IMR-90 (cell line): ENCODE data around the gene MEGF9. TPM values are rescaled to one million over a fixed set of nuclear protein-coding genes. Genes with fewer than 3 reads are reported as not detected.

ENCODE experiments used
- ATAC-seq: fragments of 200-7000 bp; cut with Tn5 transposase; 2 replicates; pipeline ENCODE4 v1.9.1; 2020; ENCODE audit warnings: low read depth, mild to moderate bottlenecking, moderate library complexity
- BruUV-seq: library from RNA; stranded (reverse); fragments of 400-500 nt; replicated peaks from 2 replicates; lab custom pipeline; 2021; lab: Mats Ljungman, UMichigan
- CTCF ChIA-PET: fragments of 300-600 bp; formaldehyde crosslinking; extraction: SDS; loops from one replicate; lab custom pipeline; 2021; ENCODE audit warnings: antibody characterized with exemption; lab: Yijun Ruan, JAX
- POLR2A ChIA-PET: fragments of 300-600 bp; sonication (Branson Sonifier 250); formaldehyde crosslinking; loops from one replicate; lab custom pipeline; 2022; ENCODE audit warnings: antibody characterized with exemption; ENCODE audit not compliant: unreplicated experiment; lab: Charles Lee
- DNase-seq: peaks from one replicate; pipeline ENCODE4 v3.0.0; 2013
- H2AFZ ChIP-seq: replicated peaks from 2 replicates; pipeline ENCODE3; 2013; ENCODE audit warnings: low read length, mild to moderate bottlenecking; ENCODE audit not compliant: poor library complexity
- H2AK5ac ChIP-seq: 2 replicates; pipeline ENCODE4 v1.6.1; 2013; ENCODE audit warnings: low read depth, low read length, inconsistent platforms
- H2AK9ac ChIP-seq: replicated peaks from 2 replicates; pipeline ENCODE3; 2013; ENCODE audit warnings: mild to moderate bottlenecking, low read depth, low read length, moderate library complexity; ENCODE audit not compliant: poor library complexity
- H2BK120ac ChIP-seq: 2 replicates; pipeline ENCODE4 v1.6.1; 2013; ENCODE audit warnings: low read depth, low read length, inconsistent platforms
- H2BK15ac ChIP-seq: 3 replicates; pipeline ENCODE4 v1.6.1; 2013; ENCODE audit warnings: low read depth, low read length, inconsistent platforms
- H2BK20ac ChIP-seq: 2 replicates; pipeline ENCODE4 v1.6.1; 2013; ENCODE audit warnings: low read depth, mild to moderate bottlenecking, inconsistent platforms, low read length, moderate library complexity
- H2BK5ac ChIP-seq: 2 replicates; pipeline ENCODE4 v1.6.1; 2013; ENCODE audit warnings: mild to moderate bottlenecking, low read depth, low read length, inconsistent platforms; ENCODE audit not compliant: poor library complexity, severe bottlenecking
- H3K14ac ChIP-seq: replicated peaks from 2 replicates; pipeline ENCODE4 v1.6.1; 2013; ENCODE audit warnings: low read depth, low read length, inconsistent platforms
- H3K18ac ChIP-seq: 2 replicates; pipeline ENCODE4 v1.6.1; 2013; ENCODE audit warnings: low read depth, low read length, control low read depth
- H3K23ac ChIP-seq: 2 replicates; pipeline ENCODE4 v1.6.1; 2013; ENCODE audit warnings: low read depth, low read length, inconsistent platforms
- H3K27ac ChIP-seq: 2 replicates; pipeline ENCODE4 v1.5.1; 2013; ENCODE audit warnings: mild to moderate bottlenecking, control low read depth, low read length; ENCODE audit not compliant: insufficient read depth
- H3K27me3 ChIP-seq: 2 replicates; pipeline ENCODE4 v1.6.1; 2013; ENCODE audit warnings: low read length; ENCODE audit not compliant: control insufficient read depth, insufficient read depth
- H3K36me3 ChIP-seq: 2 replicates; pipeline ENCODE4 v1.6.1; 2013; ENCODE audit warnings: low read length, mixed read lengths; ENCODE audit not compliant: control insufficient read depth, insufficient read depth
- H3K4ac ChIP-seq: 2 replicates; pipeline ENCODE4 v1.6.1; 2013; ENCODE audit warnings: low read depth, low read length, inconsistent platforms
- H3K4me1 ChIP-seq: 2 replicates; pipeline ENCODE4 v1.6.1; 2013; ENCODE audit warnings: low read length, mixed read lengths; ENCODE audit not compliant: control insufficient read depth, insufficient read depth
- H3K4me2 ChIP-seq: 2 replicates; pipeline ENCODE4 v1.6.1; 2013; ENCODE audit warnings: low read depth, mild to moderate bottlenecking, control low read depth, low read length, moderate library complexity
- H3K4me3 ChIP-seq: 2 replicates; pipeline ENCODE4 v1.5.1; 2013; ENCODE audit warnings: low read depth, mild to moderate bottlenecking, control low read depth, low read length, moderate library complexity; ENCODE audit not compliant: insufficient read depth
- H3K56ac ChIP-seq: 2 replicates; pipeline ENCODE4 v1.6.1; 2013; ENCODE audit warnings: low read length, inconsistent platforms; ENCODE audit not compliant: insufficient read depth; ENCODE audit errors: extremely low read depth
- H3K79me1 ChIP-seq, 2 experiments: 2 replicates each; pipeline ENCODE4 v1.6.1; 2013; ENCODE audit warnings: low read length in 2 of 2, inconsistent platforms in 1 of 2, low read depth in 1 of 2
- H3K9ac ChIP-seq: 2 replicates; pipeline ENCODE4 v1.6.1; 2013; ENCODE audit warnings: low read depth, low read length, control low read depth
- H3K9me1 ChIP-seq: 2 replicates; pipeline ENCODE4 v1.6.1; 2013; ENCODE audit warnings: low read length, inconsistent platforms; ENCODE audit not compliant: insufficient read depth
- H3K9me3 ChIP-seq: 2 replicates; pipeline ENCODE4 v1.6.1; 2013; ENCODE audit warnings: low read length; ENCODE audit not compliant: control insufficient read depth, insufficient read depth
- H4K20me1 ChIP-seq: 2 replicates; pipeline ENCODE4 v1.6.1; 2013; ENCODE audit warnings: low read length, inconsistent platforms; ENCODE audit not compliant: insufficient read depth
- H4K5ac ChIP-seq: 2 replicates; pipeline ENCODE4 v1.6.1; 2013; ENCODE audit warnings: mild to moderate bottlenecking, low read depth, low read length, control low read depth
- H4K8ac ChIP-seq, 2 experiments: 2 replicates each; pipeline ENCODE4 v1.6.1; 2013; ENCODE audit warnings: low read depth in 2 of 2, low read length in 2 of 2, control low read depth in 1 of 2, inconsistent platforms in 1 of 2
- H4K91ac ChIP-seq: 2 replicates; pipeline ENCODE4 v1.6.1; 2013; ENCODE audit warnings: low read depth, low read length, inconsistent platforms; ENCODE audit not compliant: insufficient read depth
- BHLHE40 ChIP-seq: fragments of 150-350 bp; IDR thresholded peaks from 2 replicates; pipeline ENCODE4 v1.6.1; 2016; ENCODE audit warnings: mild to moderate bottlenecking, low read depth, low read length
- FOS ChIP-seq: fragments of 150-350 bp; IDR thresholded peaks from 2 replicates; pipeline ENCODE4 v1.6.1; 2016; ENCODE audit warnings: low read depth, low read length
- MAZ ChIP-seq: IDR thresholded peaks from 2 replicates; pipeline ENCODE4 v1.6.1; 2012; ENCODE audit warnings: low read depth, mild to moderate bottlenecking, low read length, improper control_type of control experiment, moderate library complexity, borderline replicate concordance
- NFE2L2 ChIP-seq: fragments of 150-350 bp; IDR thresholded peaks from 2 replicates; pipeline ENCODE4 v1.6.1; 2016; ENCODE audit warnings: low read depth, mild to moderate bottlenecking, low read length
- POLR2A ChIP-seq: IDR thresholded peaks from 2 replicates; pipeline ENCODE4 v1.6.1; 2012; ENCODE audit warnings: mild to moderate bottlenecking, low read depth, low read length
- WGBS, 2 experiments: methylation state at CpG; one replicate each; pipeline versions ENCODE4 v1.1.5 to v1.1.7; 2013; ENCODE audit warnings: missing lambda C conversion rate in 2 of 2; ENCODE audit not compliant: insufficient read length in 1 of 2; ENCODE audit errors: extremely low coverage in 2 of 2; 5-methylcytosine and 5-hydroxymethylcytosine counted together
- dilution Hi-C: fragments of 300-500 bp; cut with HindIII; formaldehyde crosslinking; loops from one replicate; pipeline ENCODE4 v1.14.3; 2018; ENCODE audit warnings: low sequenced_read_pairs; ENCODE audit not compliant: unreplicated experiment
- in situ Hi-C: fragments of 300-500 bp; cut with MboI; formaldehyde crosslinking; loops from 3 replicates; pipeline ENCODE4 v1.14.3; 2019; ENCODE audit warnings: low sequenced_read_pairs, inconsistent platforms, mixed read lengths
- intact Hi-C: fragments of 100-400 bp; cut with micrococcal nuclease; formaldehyde crosslinking; loops from 2 replicates; pipeline ENCODE4 v1.10.0; 2022
- polyA plus RNA-seq, 3 experiments: library from polyadenylated mRNA; depleted of rRNA; stranded (reverse); fragments of >200 nt; gene quantifications; 2 replicates each; pipeline ENCODE4 v1.2.3, GENCODE V29; 2012; ENCODE audit warnings: low replicate concordance in 1 of 3
- total RNA-seq: library from RNA; depleted of rRNA; stranded (reverse); fragments of >200 nt; gene quantifications from 2 replicates; pipeline ENCODE4 v1.2.3, GENCODE V29; 2012
- TF ChIP-seq, protein P1 (sequence below): fragments of 150-350 bp; IDR thresholded peaks from 2 replicates; pipeline ENCODE4 v1.6.1; 2017; ENCODE audit warnings: mild to moderate bottlenecking, antibody characterized with exemption, low read length, low read depth

MEGF9 gene
- total and polyA plus RNA-seq, 2 of the 4 experiments (the other 2 are of a cell fraction) = 3.4 TPM

DNA sequence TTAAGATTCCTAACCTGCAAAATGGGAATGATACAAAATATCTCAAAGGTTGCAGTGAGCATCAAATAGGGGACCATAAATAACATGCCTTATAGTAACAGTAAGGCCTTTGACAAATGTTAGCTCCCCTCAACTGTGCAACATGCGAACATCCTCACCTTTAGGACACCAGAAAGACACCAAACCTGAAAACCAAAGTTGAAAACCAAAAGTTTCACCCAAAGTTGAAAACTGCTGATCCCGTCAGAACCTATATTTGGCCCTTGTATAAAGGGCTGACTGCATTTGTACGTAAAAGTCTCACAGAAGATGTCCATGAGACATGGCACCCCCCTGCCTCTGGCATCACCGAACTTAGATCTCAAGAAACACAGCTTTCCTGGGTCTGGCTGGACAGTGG is 146.4 kb downstream of the MEGF9 start:
- H2AK9ac ChIP-seq = no peak overlapping the region
- no peak overlapping the region for H3K27ac ChIP-seq
- no peak overlapping the region for H4K5ac ChIP-seq
- no peak overlapping the region for H3K9ac ChIP-seq
- no TSS peak for BruUV-seq
- peaks cover 20% of the 10 kb centered on the region for H3K36me3 ChIP-seq
- POLR2A ChIA-PET = no interaction called here
- no peak overlapping the region for H3K23ac ChIP-seq
- peaks cover 45 to 51% of the 10 kb centered on the region in 2 experiments for H3K79me1 ChIP-seq
- H2BK15ac ChIP-seq = no peak overlapping the region
- no peak overlapping the region for H2BK20ac ChIP-seq
- H3K14ac ChIP-seq = no peak overlapping the region
- DNase-seq (no peak), ATAC-seq (no peak)
- WGBS, 2 experiments = 100% methylated on average over 3 of the region's 4 CpGs; no CpG with 5 or more reads in 1 of the 2 experiments
- H3K4me3 ChIP-seq = no peak overlapping the region
- TF ChIP-seq BHLHE40 (no peak), NFE2L2 (no peak), FOS (no peak), MAZ (no peak), POLR2A (no peak)
- TF ChIP-seq, protein P1, sequence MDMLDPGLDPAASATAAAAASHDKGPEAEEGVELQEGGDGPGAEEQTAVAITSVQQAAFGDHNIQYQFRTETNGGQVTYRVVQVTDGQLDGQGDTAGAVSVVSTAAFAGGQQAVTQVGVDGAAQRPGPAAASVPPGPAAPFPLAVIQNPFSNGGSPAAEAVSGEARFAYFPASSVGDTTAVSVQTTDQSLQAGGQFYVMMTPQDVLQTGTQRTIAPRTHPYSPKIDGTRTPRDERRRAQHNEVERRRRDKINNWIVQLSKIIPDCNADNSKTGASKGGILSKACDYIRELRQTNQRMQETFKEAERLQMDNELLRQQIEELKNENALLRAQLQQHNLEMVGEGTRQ = no peak
- no peak overlapping the region for H2AFZ ChIP-seq
- no peak overlapping the region for H2BK5ac ChIP-seq
- H3K9me1 ChIP-seq = peaks cover 9% of the 10 kb centered on the region
- intact Hi-C loops (no loop called here), in situ Hi-C loops (no loop called here), dilution Hi-C loops (no loop called here)
- no peak overlapping the region for H3K56ac ChIP-seq
- H3K9me3 ChIP-seq = no peaks in the 10 kb centered on the region
- no peaks in the 10 kb centered on the region for H3K27me3 ChIP-seq
- H2AK5ac ChIP-seq = no peak overlapping the region
- H3K4me1 ChIP-seq = peaks cover 3% of the 10 kb centered on the region; the same call in 1 of the 2 replicates
- no peak overlapping the region for H4K91ac ChIP-seq
- no peak overlapping the region for H3K18ac ChIP-seq
- no peaks in the 10 kb centered on the region for H4K20me1 ChIP-seq
- no peak overlapping the region for H3K4me2 ChIP-seq
- no peak overlapping the region for H4K8ac ChIP-seq
- CTCF ChIA-PET = no interaction called here
- H3K4ac ChIP-seq = no peak overlapping the region
- no peak overlapping the region for H2BK120ac ChIP-seq
